ENCODE results near the gene COG4.
A peak's percentile ranks its signal among the peaks of the same experiment; 100 is the strongest.

Gene COG4

GRCh38 chr16:70465999-70466804, 57.2 kb downstream of the COG4 start:
- DNase-seq (ENCODE audit: low read depth, low spot score): no peak
- no peak for TF ChIP-seq FOXP2 (optimal IDR thresholded peaks at IDR 0.05; ENCODE audit: control extremely low read depth, extremely low read length, insufficient read depth)
- no peak for TF ChIP-seq POLR2AphosphoS5 (IDR thresholded peaks at IDR 0.05; ENCODE audit: borderline replicate concordance, low read depth, low read length)
- TF ChIP-seq EZH2 (IDR thresholded peaks at IDR 0.05): no peak
- no peaks in the 10 kb centered on the region for H3K9me3 ChIP-seq (ENCODE audit: low read depth, low read length)

GRCh38 chr16:70463235-70463634, 60.1 kb downstream of the COG4 start:
- Histone ChIP-seq H3K27ac (no peak overlapping the region), H3K9me3 (ENCODE audit: low read depth, low read length) (no peaks in the 10 kb centered on the region), H3K4me3 (no peak overlapping the region), H3K9ac (ENCODE audit: insufficient read length) (no peak overlapping the region), H3K36me3 (ENCODE audit: insufficient read depth, low read length) (no peaks in the 10 kb centered on the region)
- TF ChIP-seq POLR2AphosphoS5 (IDR thresholded peaks at IDR 0.05; ENCODE audit: borderline replicate concordance, low read depth, low read length) (no peak), FOXP2 (optimal IDR thresholded peaks at IDR 0.05; ENCODE audit: control extremely low read depth, extremely low read length, insufficient read depth) (no peak), EZH2 (IDR thresholded peaks at IDR 0.05) (no peak)
- no peak for DNase-seq (ENCODE audit: low read depth, low spot score)

More at GRCh38 chr16:70465999-70466804, 57.2 kb downstream of the COG4 start:
- Histone ChIP-seq H3K4me3 (no peak overlapping the region), H3K27ac (no peak overlapping the region), H3K9ac (ENCODE audit: insufficient read length) (no peak overlapping the region), H3K36me3 (ENCODE audit: insufficient read depth, low read length) (no peaks in the 10 kb centered on the region)

- no peak overlapping the region for H3K27ac ChIP-seq
- TF ChIP-seq EZH2 (IDR thresholded peaks at IDR 0.05): no peak
- TF ChIP-seq FOXP2 (optimal IDR thresholded peaks at IDR 0.05; ENCODE audit: control extremely low read depth, extremely low read length, insufficient read depth): no peak
- TF ChIP-seq POLR2AphosphoS5 (IDR thresholded peaks at IDR 0.05; ENCODE audit: borderline replicate concordance, low read depth, low read length): no peak
- H3K9ac ChIP-seq (ENCODE audit: insufficient read length): no peak overlapping the region
- no peaks in the 10 kb centered on the region for H3K9me3 ChIP-seq (ENCODE audit: low read depth, low read length)
- H3K4me3 ChIP-seq: no peak overlapping the region
- H3K36me3 ChIP-seq (ENCODE audit: insufficient read depth, low read length): no peaks in the 10 kb centered on the region
- no peak for DNase-seq (ENCODE audit: low read depth, low spot score)
Measured at GRCh38 chr16:70460737-70461261, 62.6 kb downstream of the COG4 start.

GRCh38 chr16:70457446-70458166, 65.7 kb downstream of the COG4 start:
- TF ChIP-seq POLR2AphosphoS5 (IDR thresholded peaks at IDR 0.05; ENCODE audit: borderline replicate concordance, low read depth, low read length) (no peak), EZH2 (IDR thresholded peaks at IDR 0.05) (no peak), FOXP2 (optimal IDR thresholded peaks at IDR 0.05; ENCODE audit: control extremely low read depth, extremely low read length, insufficient read depth) (no peak)

GRCh38 chr16:70455910-70456309, 67.4 kb downstream of the COG4 start:
- H3K4me3 ChIP-seq: no peak overlapping the region
- H3K27ac ChIP-seq: no peak overlapping the region
- DNase-seq (ENCODE audit: low read depth, low spot score): no peak
- TF ChIP-seq POLR2AphosphoS5 (IDR thresholded peaks at IDR 0.05; ENCODE audit: borderline replicate concordance, low read depth, low read length): no peak
- no peak for TF ChIP-seq EZH2 (IDR thresholded peaks at IDR 0.05)
- no peak for TF ChIP-seq FOXP2 (optimal IDR thresholded peaks at IDR 0.05; ENCODE audit: control extremely low read depth, extremely low read length, insufficient read depth)
- no peaks in the 10 kb centered on the region for H3K9me3 ChIP-seq (ENCODE audit: low read depth, low read length)
- H3K9ac ChIP-seq (ENCODE audit: insufficient read length): no peak overlapping the region
- H3K36me3 ChIP-seq (ENCODE audit: insufficient read depth, low read length): no peaks in the 10 kb centered on the region

More at GRCh38 chr16:70457446-70458166, 65.7 kb downstream of the COG4 start:
- no peaks in the 10 kb centered on the region for H3K36me3 ChIP-seq (ENCODE audit: insufficient read depth, low read length)
- no peak for DNase-seq (ENCODE audit: low read depth, low spot score)
- no peaks in the 10 kb centered on the region for H3K9me3 ChIP-seq (ENCODE audit: low read depth, low read length)
- no peak overlapping the region for H3K9ac ChIP-seq (ENCODE audit: insufficient read length)
- H3K27ac ChIP-seq: no peak overlapping the region
- H3K4me3 ChIP-seq: no peak overlapping the region

- peak within 1 kb of the TSS; percentile 88 for H3K4me3 ChIP-seq
- peak within 1 kb of the TSS; percentile 96 for H3K27ac ChIP-seq
- H3K36me3 ChIP-seq (ENCODE audit: insufficient read depth, low read length): no peaks in the 10 kb centered on the region
- peak within 1 kb of the TSS; percentile 96 for H3K9ac ChIP-seq (ENCODE audit: insufficient read length)
- peak; percentile 52; the same call in 1 of the 2 replicates for TF ChIP-seq POLR2AphosphoS5 (IDR thresholded peaks at IDR 0.05; ENCODE audit: borderline replicate concordance, low read depth, low read length)
- no peak for TF ChIP-seq FOXP2 (optimal IDR thresholded peaks at IDR 0.05; ENCODE audit: control extremely low read depth, extremely low read length, insufficient read depth)
- no peak for TF ChIP-seq EZH2 (IDR thresholded peaks at IDR 0.05)
- no peak for DNase-seq (ENCODE audit: low read depth, low spot score)
- no peaks in the 10 kb centered on the region for H3K9me3 ChIP-seq (ENCODE audit: low read depth, low read length)
Measured at GRCh38 chr16:70454222-70455034, 68.9 kb downstream of the COG4 start, which contains the start of gene FCSK. FCSK (plus strand) TSS chr16:70454595; CDS start chr16:70463191, 8,596 bp downstream.

- Histone ChIP-seq H3K9ac (ENCODE audit: insufficient read length) (peak overlapping the region; percentile 96), H3K9me3 (ENCODE audit: low read depth, low read length) (no peaks in the 10 kb centered on the region), H3K27ac (peak overlapping the region; percentile 96), H3K4me3 (peak overlapping the region; percentile 88), H3K36me3 (ENCODE audit: insufficient read depth, low read length) (no peaks in the 10 kb centered on the region)
- TF ChIP-seq FOXP2 (optimal IDR thresholded peaks at IDR 0.05; ENCODE audit: control extremely low read depth, extremely low read length, insufficient read depth) (no peak), POLR2AphosphoS5 (IDR thresholded peaks at IDR 0.05; ENCODE audit: borderline replicate concordance, low read depth, low read length) (no peak), EZH2 (IDR thresholded peaks at IDR 0.05) (no peak)
- DNase-seq (ENCODE audit: low read depth, low spot score): no peak
Measured at GRCh38 chr16:70453892-70454221, 69.5 kb downstream of the COG4 start.

Measured in SK-N-MC (cell line).